ENCODE measurements around the gene RND2.
"Not testable (repeated sequence)": the region's sequence is repeated elsewhere in the genome, so short reads cannot be mapped to it uniquely, and the experiment has no call there.

Gene RND2

DNA sequence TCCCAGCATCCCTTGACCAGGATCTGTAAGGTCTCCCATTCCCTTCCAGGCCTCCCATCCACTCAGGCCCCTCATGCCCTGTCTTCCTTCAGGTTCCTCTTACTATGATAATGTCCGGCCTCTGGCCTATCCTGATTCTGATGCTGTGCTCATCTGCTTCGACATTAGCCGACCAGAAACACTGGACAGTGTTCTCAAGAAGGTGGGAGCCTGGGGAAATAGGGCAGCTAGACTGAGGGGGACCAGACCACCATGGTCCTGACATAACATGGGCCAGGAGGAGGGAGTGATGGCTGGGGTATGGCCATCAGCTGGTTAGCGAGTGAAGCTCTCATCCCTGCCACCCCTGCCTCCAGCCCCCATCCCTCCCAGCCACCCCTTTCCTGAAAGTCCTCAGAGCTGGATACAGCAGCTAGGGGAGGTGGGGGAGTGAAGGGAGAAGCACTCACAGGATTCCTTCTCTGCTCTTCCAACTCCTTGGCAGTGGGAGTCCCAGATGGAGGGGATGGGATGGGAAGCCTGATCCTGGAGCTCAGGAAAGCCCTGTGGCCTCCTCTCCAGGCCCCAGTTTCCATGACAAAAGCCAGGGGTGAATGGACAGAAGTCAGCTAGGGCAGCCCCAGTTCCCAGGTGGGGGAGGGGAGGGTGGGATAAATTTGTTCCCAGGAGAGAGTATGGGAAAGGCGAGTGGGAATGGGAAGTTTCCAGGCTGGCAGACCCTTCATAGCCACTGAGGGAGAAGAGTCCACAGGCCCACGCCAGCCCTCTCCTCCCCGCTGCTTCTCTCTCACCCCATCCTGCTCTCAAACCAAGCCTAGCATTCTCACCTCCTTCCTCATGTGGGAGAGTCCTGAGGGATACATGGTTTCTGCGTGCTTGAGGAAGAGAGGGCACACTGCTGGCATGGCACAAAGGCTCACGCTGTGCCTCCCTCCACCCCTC lies 2.3 kb downstream of the RND2 start:
- no peak for DNase-seq

DNA sequence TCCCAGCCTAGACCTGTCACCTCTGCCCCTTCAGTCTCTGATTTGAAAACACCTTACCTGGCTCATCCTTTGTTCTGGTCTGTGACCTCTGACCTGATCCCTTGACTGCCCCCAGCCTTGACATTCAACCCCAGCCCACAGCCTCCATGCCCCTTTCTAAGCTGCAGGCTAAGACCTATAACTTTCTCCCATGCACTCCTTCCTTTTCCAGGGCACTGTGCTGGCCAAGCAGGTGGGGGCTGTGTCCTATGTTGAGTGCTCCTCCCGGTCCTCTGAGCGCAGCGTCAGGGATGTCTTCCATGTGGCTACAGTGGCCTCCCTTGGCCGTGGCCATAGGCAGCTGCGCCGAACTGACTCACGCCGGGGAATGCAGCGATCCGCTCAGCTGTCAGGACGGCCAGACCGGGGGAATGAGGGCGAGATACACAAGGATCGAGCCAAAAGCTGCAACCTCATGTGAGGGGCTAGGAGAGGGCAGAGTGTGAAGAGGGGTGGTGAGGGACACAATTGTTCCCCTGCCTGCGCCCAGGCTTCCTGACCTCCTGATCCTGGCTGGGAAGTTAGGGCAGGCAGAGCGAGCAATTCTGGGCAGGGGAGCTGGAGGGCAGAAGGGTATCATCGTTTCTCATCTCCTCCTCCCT lies 3.3 kb downstream of the RND2 start:
- no peak for DNase-seq

DNA sequence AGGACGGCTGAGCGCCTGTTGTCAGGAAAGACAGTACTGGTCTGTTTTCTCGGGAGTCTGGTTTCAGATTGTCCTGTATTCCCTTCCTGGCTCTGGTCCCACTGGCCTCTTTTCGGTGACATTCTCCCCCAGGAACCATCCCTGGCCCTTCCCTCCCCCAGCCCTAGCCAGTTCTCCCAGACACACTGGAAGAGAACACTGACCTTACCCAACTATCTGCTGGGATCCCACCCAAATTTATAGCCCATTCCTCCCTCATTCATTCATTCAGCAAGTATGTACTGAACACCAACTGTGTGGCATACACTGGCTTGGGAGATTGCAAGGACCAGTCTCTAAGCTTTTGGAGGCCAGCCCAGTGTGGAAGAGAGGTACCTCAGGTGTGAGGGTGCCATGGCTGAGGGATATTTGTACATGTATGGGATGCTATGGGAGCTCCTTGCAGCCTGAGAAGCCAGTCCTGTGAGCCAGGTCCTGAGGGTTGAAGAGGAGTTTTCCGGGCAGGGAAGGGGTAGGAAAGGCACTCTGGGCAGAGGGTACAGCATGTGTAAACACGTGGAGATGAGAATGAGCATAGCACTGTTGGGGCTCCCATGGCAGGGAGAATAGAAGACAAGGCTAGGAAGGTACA lies 5.2 kb downstream of the RND2 start:
- DNase-seq, result no peak

DNA sequence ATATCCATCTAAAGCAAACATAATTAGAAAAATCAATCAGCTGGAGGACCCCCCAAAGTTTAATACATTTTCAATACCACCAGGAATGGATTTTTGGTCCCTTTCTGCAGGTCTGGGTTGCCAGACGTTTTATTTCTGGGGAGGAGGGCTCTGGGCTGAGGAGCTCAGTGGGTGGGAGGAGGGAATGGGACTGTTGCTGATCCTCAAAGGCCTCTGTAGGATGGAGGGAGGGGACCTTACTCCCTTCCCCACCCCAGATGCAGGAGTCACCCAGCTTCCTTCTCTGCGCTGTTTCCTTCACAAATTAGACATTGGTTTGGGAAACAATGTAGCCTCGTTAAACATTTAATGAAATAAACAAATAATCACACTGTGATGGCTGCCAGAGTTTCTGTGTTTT lies 6.6 kb downstream of the RND2 start:
- DNase-seq, result no peak

DNA sequence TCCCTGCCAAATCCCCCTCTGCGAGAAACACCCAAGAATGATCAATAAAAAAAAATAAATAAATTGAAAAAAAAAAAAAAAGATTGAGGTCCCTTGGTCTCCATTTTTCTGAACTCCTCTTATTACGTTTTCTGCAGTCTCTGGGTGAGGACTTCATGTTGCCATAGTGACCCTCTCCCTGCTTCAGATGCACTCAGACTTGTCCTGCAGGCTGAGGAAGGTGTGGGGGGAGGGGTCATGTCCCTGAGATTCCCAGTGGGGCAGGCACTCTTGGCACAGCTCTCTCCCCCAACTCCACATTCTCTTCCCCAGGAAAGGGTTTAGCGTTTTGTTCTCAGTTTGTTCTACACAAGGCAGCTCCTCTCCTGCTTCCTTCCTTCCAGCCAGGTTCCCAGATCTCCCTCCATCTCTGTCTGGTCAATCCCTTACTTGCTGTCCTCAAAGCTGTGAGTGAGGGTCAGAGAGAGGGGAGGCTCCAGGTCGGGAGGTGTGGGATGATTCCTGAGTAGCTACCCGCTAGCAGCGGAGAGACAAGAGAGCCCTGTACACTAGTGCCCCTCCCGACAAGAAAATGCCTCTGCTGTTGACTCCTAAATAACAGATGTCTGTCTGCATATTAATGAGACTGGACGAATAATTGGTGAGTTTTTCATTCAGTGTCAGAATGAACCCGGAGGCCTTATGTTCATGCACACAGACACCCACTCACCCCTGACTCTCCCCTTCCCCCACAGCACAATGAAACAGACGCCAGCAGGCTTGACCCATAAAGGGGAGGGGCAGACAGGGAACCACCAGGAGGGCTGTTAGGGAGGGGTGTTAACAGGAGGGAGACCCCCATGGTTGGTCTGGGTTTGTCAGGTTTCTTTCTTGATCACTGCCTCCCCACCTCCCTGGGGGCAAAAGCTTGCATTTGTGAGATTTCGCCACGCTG lies 9.2 kb downstream of the RND2 start:
- DNase-seq, result no peak

DNA sequence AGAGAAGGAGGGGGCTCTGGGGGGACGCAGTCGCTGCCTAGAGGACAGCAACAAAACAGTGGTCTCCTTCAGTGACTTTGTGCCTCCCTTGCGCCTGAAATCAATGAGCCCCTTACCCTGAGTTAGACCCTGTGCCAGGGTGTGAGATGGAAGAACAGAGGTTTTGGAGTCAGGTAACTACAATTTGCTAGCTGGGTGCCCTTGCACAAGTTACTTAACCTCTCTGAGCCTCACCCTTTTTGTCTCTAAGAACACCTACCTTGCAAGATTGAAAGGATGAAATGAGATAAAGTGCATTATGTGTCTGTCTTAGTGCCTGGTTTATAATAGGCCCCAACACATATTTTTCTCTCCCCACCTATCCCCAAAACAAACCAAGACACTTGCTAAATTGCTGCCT lies 9.9 kb downstream of the RND2 start:
- DNase-seq, result no peak

DNA sequence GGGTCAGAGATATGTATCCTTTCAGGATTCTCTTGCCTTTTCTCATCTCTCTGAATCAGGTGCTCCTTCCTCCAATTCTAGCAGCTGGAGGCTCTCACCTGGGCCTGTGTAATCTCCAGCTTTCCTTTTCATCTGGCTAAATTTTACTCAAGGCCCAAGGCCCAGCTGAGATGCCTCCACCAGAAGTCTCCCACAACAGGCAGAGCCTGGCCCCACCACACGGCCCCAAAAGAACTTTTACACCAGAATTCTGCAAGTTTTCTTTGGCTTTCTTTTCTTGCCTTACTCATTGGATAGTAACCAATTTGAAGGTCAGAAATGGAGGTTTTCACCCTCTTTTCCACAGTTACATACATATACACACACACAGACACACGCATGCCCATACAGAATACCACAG lies 14.6 kb downstream of the RND2 start:
- DNase-seq, result no peak

DNA sequence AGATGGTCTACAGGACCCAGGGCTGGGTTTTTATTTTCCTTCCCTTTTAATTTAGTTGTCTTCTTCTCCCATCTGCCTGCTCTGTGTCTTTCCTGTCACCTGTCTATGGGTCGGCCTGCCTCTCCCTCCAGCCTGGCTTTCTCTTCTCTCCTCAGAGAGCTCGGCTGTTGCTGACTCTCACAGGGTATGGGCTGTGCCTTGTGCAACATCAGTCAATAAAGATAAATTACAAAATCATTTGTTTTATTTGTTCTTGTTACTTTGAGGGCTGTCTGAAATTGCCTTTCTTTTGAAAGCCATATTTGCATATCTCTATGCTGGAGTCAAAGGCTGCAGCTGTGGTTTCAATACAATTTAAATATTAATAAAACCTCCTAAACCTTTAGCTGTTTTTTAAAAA lies 15.6 kb downstream of the RND2 start:
- DNase-seq, result no peak

DNA sequence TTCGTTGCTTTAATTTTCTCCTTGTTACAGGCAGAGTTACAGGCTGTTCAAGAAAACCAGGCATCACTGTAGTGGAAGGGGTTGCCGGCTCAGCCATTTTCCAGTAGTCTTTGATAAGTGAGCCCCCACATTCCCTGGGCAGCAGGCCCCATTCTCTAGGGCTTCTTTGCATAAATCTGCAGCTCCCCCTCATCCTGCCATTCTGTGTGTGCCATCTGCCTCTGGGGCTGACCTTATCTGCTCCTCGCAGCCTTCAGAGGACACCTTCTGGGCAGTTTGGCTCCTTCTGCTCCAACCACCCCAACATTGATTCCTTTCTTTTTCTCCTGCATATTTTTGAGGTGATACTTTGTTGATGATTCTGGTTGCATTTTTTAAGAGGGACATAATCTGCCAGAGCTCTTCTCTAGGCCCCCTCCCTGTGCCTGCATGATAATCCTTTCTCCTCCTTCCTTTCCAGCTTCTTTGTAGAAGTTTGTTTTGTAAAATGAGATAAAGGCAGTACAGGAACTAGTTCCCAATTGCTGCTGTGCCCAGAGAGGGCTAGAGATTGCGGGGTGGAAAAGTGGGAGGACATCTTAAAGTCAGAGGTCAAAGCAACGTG lies 17.1 kb downstream of the RND2 start:
- no peak for DNase-seq

DNA sequence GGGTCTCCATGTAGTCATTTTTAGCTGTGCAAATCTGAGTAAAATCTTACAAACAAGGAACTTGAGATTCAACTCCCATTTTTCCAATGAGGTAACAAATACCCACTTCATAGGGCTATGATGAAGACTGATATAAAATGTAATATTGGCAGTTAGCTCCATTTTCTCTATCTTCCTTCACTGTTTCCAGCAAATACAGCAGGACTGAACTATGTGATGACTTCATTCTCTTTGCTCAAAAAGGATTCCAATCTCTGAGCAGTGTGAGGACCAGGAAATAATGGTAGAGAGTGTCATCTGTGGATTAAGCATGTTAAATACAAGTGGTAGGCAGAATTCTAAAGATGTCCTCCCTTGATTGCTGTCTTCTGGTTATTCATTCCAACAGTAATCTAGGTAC lies 18.3 kb downstream of the RND2 start:
- no peak for DNase-seq

DNA sequence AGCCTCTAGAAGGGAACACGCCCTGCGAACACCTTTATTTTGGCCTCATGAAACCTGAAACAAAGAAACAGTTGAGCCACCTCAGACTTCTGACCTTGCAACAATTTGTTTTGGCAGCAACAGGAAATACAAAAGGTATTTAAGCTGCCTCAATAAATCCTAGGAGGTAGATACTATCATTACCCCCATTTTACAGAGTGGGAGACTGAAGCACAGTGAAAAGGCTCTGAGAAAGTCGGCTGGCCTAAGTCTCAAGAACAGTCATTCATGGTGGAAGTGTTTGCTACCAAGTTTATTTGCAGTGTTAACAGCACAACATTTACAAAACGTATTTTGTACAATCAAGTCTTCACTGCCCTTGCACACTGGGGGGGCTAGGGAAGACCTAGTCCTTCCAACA lies 19.0 kb downstream of the RND2 start:
- DNase-seq, result no peak

DNA sequence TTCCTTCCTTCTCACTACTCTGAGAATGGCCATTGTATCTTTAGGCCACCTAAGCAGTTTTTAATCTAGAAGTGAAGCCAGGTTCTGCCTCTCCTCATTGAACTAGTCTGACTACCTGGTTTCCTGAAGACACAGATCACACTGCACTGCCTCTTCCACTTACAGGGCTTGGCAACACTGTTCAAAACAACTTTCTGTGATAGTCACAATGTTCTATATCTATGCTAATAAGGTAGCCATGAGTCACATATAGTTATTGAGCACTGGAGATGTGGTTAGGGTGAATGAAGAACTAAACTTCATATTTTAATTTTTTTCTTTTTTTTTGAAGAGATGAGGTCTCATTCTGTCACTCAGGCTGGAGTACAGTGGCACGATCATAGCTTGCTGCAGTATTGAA lies 26.9 kb downstream of the RND2 start:
- DNase-seq, result no peak

DNA sequence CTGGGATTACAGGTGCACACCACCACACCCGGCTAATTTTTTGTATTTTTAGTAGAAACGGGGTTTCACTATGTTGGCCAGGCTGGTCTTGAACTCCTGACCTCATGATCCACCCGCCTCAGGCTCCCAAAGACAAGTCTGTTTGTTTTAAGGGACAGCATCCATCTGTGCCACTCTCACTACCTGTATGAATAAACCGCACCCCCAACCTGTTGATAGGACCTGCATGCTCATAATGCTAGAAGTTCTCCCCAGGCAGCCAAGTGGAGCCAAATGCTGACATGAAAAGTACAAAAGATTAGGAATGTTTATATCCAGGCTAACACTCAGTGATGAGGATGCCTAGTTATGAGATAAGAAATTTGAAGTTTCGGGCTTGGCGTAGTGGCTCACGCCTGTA lies 28.0 kb downstream of the RND2 start:
- not testable (repeated sequence) for DNase-seq

DNA sequence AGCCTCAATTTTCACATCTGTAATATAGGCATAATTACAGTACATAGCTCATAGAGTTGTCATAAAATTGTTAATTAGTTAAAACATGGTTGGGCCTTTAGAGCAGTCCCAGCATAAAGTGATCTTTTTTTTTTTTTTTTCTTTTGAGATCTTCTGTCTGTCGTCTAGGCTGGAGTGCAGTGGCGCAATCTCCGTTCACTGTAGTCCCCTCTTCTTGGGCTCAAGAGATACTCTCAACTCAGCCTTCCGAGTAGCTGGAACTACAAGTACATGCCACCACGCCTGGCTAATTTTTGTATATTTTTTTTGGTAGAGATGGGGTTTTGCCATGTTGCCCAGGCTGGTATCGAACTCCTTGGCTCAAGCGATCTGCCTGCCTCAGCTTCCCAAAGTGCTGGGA lies 31.0 kb downstream of the RND2 start:
- no peak for DNase-seq

DNA sequence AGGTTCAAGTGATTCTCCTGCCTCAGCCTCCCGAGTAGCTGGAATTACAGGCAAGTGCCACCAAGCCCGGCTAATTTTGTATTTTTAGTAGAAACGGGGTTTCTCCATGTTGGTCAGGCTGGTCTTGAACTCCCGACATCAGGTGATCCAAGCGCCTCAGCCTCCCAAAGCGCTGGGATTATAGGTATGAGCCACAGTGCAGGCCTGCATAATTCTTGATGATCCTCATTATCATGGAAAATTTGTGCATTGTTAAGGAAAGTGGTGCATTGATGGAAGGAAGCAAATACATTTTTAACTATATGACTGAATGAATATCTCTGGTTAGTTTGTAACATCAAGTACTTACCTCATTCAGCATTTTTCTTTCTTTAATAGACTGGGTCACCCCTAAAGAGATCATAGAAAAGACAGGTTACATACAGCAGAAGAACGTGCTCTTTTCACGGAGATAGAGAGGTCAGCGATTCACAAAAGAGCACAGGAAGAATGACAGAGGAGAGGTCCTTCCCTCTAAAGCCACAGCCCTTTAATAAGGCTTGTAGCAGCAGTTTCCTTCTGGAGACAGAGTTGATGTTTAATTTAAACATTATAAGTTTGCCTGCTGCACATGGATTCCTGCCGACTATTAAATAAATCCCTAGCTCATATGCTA lies 38.1 kb downstream of the RND2 start:
- DNase-seq, result no peak

DNA sequence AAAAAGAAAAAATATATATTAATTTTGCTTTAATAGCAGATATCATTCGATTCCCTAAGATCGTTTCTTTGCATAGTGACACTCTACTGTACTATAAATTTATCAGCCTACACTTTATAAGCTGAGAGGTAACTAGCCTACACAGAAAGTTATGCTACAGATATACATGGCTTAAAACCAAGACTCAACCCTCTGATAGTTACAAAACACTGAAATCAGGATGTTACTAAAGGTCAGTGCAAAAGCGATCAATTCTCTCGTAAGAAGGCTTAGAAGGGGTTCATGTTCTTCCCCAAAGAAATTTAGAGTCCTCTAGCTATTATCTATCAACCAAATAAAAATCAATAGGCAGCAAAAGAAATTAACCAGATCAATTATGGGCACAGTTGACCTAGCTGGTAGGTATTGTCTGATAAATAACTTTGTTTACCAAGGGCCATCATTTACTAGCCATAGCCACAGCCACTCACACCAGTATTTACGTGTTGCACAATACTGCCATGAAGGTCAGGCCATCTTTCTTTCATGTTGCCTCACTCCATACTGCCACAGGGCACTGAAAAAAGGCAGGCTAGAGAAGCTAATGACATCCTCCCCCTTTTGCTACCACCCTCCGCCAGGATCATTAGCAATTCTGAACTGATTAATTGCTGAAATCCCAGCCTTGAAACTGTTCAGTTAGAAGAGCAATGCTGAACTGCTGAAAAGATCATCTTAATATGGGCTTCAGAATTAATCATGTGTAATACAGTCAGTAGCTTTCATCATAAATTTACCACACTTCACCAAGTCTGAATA lies 43.7 kb downstream of the RND2 start:
- no peak for DNase-seq

DNA sequence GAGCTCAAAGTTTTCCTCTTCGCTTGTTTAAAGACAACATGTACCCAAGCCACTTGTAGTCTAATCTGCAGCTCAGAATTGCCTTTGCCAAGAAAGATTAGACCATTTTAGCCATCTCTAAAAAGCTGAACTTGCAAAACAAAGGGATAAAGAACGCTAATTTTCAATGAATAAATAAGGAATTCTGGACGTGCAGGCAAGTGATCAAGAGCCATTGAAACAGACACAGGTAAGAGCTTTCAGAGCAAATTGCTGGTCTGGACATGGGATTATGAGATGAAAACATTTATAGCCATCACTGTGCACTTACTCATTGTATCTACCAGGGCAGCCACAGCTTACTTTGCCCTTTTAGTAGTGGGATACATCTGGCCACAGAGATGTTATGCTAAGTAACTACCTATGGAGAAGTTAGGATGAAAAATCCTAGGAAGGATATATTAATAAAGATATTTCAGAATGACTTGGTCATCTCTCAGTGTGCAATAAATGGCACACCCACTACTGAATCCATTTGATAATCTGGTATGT lies 44.4 kb downstream of the RND2 start:
- DNase-seq, result no peak

DNA sequence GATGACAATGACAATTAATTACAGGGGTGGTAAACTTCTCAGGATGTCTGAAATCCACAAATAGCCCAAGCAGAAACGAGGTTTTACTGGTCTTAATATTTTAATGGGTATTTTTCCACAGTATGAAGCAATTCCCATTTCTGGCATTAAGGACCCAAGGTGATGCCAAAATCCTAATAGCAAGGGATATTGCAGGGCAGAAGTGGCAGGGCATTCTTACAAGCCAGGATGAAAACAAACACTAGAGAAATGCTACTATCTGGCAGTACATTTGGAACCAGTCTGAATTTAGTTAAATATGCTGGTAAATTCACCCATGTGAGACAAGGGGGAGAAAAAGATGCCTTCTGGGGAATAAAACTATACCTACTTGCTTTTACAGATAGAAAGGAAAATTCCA lies 45.2 kb downstream of the RND2 start:
- DNase-seq, result no peak

DNA sequence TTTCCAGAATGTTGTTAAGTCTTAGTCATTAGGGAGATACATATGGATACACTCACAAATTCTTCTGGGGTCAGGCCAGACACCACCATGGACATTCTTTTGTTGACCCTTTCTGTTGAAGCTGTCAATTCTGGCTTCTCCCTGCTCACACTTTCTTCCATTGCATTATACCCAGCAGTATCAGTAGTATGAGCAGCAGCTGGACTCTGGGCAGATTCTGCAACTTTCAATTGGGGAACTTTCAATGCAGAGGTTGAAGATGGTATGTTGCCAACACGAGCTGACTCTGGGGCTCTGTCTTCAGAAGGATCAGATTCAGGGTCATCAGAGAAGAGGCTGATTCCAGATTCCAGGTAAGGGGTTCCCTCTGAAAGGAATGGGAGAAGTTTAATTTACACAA lies 45.8 kb downstream of the RND2 start:
- no peak for DNase-seq

DNA sequence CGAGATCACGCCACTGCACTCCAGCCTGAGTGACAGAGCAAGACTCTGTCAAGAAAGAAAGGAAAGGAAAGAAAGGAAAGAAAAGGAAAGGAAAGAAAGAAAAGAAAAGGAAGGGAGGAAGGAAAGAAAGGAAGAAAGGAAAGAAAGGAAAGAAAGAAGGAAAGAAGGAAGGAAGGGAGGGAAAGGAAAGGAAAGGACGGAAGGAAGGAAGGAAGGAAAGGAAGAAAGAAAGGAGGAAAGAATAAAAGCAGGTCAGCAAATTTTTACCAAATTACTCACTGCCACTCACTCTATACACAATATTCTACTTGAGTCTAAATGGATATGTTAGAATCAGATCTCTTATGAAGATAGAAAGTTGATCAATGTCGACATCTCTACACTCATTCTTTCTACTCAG lies 49.8 kb downstream of the RND2 start:
- no peak for DNase-seq
